K562 (cell line): ENCODE data around the gene ZNF821. TPM values are rescaled to one million over a fixed set of nuclear protein-coding genes. Genes with fewer than 3 reads are reported as not detected.
A peak's percentile ranks its signal among the peaks of the same experiment; 100 is the strongest.

Source experiments
- ETS2 ChIP-seq: IDR thresholded peaks from 2 replicates; pipeline ENCODE4 v1.6.1; 2016; ENCODE audit warnings: borderline replicate concordance, missing genetic modification characterization, mild to moderate bottlenecking, moderate library complexity, missing compliant biosample characterization; ENCODE audit not compliant: poor library complexity, severe bottlenecking
- HMG20A ChIP-seq: fragments of 450-650 bp; formaldehyde crosslinking; conservative IDR thresholded peaks from 2 replicates; pipeline ENCODE4 v1.4.0; 2020; ENCODE audit warnings: mild to moderate bottlenecking, mixed read lengths
- HNRNPL ChIP-seq: fragments of 200-400 bp; formaldehyde crosslinking; IDR thresholded peaks from 2 replicates; pipeline ENCODE4 v1.6.1; 2017; ENCODE audit warnings: low read depth, mild to moderate bottlenecking, low read length
- KAT7 ChIP-seq: sonication (generic); formaldehyde crosslinking; IDR thresholded peaks from 2 replicates; pipeline ENCODE4 v1.8.0; 2022; ENCODE audit warnings: missing genetic modification reagents, mild to moderate bottlenecking, borderline replicate concordance
- KLF1 ChIP-seq: fragments of 450-650 bp; IDR thresholded peaks from 2 replicates; pipeline ENCODE4 v1.6.1; 2016; ENCODE audit warnings: missing genetic modification characterization, missing compliant biosample characterization
- LCOR ChIP-seq: sonication (generic); formaldehyde crosslinking; IDR thresholded peaks from 2 replicates; pipeline ENCODE4 v1.8.0; 2022; ENCODE audit warnings: mild to moderate bottlenecking, missing genetic modification reagents
- MLLT1 ChIP-seq, 2 experiments: fragments of 450-650 bp; IDR thresholded peaks; 2 replicates each; pipeline ENCODE4 v1.6.1; 2016
- NELFE ChIP-seq: IDR thresholded peaks from 2 replicates; pipeline ENCODE4 v1.6.1; 2011; ENCODE audit warnings: mild to moderate bottlenecking; ENCODE audit not compliant: insufficient read depth, insufficient read length
- NFIX ChIP-seq: fragments of 250-450 bp; sonication (Bioruptor Pico); IDR thresholded peaks from 2 replicates; pipeline ENCODE4 v1.4.0; 2020; ENCODE audit warnings: low read depth, mild to moderate bottlenecking, moderate library complexity
- NR1H2 ChIP-seq: sonication (generic); formaldehyde crosslinking; IDR thresholded peaks from 2 replicates; pipeline ENCODE4 v1.4.0; 2020; ENCODE audit warnings: mild to moderate bottlenecking, missing genetic modification reagents
- OTX1 ChIP-seq: fragments of 450-650 bp; formaldehyde crosslinking; IDR thresholded peaks from 2 replicates; pipeline ENCODE4 v1.4.0; 2022; ENCODE audit warnings: mild to moderate bottlenecking
- POLR2G ChIP-seq: fragments of 200-400 bp; formaldehyde crosslinking; IDR thresholded peaks from 2 replicates; pipeline ENCODE4 v1.6.1; 2017; ENCODE audit warnings: low read depth, mild to moderate bottlenecking, antibody characterized with exemption, low read length, moderate library complexity
- PPARD ChIP-seq: fragments of 250-450 bp; sonication (Bioruptor Pico); IDR thresholded peaks from 2 replicates; pipeline ENCODE4 v1.8.0; 2022; ENCODE audit warnings: inconsistent platforms, mild to moderate bottlenecking, moderate library complexity
- PREB ChIP-seq: sonication (generic); formaldehyde crosslinking; IDR thresholded peaks from 2 replicates; pipeline ENCODE4 v1.8.1; 2023; ENCODE audit warnings: mild to moderate bottlenecking, missing genetic modification reagents
- RBM39 ChIP-seq: fragments of 200-400 bp; formaldehyde crosslinking; optimal IDR thresholded peaks from 2 replicates; pipeline ENCODE3; 2018; ENCODE audit warnings: low read depth, low read length
- SIN3B ChIP-seq: fragments of 450-650 bp; IDR thresholded peaks from 2 replicates; pipeline ENCODE4 v1.6.1; 2017; ENCODE audit warnings: low read depth, mild to moderate bottlenecking, moderate library complexity
- THRB ChIP-seq: fragments of 450-650 bp; formaldehyde crosslinking; conservative IDR thresholded peaks from 2 replicates; pipeline ENCODE4 v1.4.0; 2022; ENCODE audit warnings: mild to moderate bottlenecking, missing genetic modification characterization
- UBTF ChIP-seq, 2 experiments: IDR thresholded peaks; 2 replicates each; pipeline ENCODE4 v1.6.1; 2012; ENCODE audit warnings: improper control_type of control experiment in 2 of 2, low read depth in 2 of 2, low read length in 2 of 2, borderline replicate concordance in 1 of 2
- ZKSCAN8 ChIP-seq: fragments of 200-800 bp; sonication (Bioruptor generic); IDR thresholded peaks from 2 replicates; pipeline ENCODE4 v1.6.1; 2016; ENCODE audit warnings: missing genetic modification characterization, missing compliant biosample characterization
- ZNF76 ChIP-seq: fragments of 250-450 bp; sonication (Bioruptor Pico); IDR thresholded peaks from 2 replicates; pipeline ENCODE4 v1.4.0; 2020; ENCODE audit warnings: mild to moderate bottlenecking, moderate library complexity, borderline replicate concordance
- polyA plus RNA-seq, 8 experiments: library from polyadenylated mRNA; depleted of rRNA in 4 of 8; stranded (reverse) in 5 of 8; unstranded in 3 of 8; fragments of >200 nt; fragmentation: Nextera tagmentation in 2 of 8; fragmentation: Illumina TruSeq in 1 of 8; extraction: Ambion mirVana in 2 of 8; extraction: Trizol in 1 of 8; gene quantifications; 2 replicates each; pipeline versions ENCODE4 v1.2.1 to v1.2.3, GENCODE V29; 2011 to 2014; ENCODE audit warnings: inconsistent platforms in 1 of 8, missing spikeins in 1 of 8
- total RNA-seq, 7 experiments: library from RNA; depleted of rRNA in 6 of 7; stranded (reverse); fragments of >200 nt in 6 of 7; fragmentation: Illumina TruSeq in 2 of 7; extraction: Trizol in 2 of 7; gene quantifications; 2 replicates each; pipeline versions ENCODE4 v1.2.1 to v1.2.3, GENCODE V29; 2011 to 2021; ENCODE audit warnings: low replicate concordance in 1 of 7

ZNF821 gene
- total and polyA plus RNA-seq, 9 of the 15 experiments (the other 6 are each of a cell fraction or from before 2014, with no cell fraction given) = 0.38 to 5.6 (median 3.6) TPM

- TF ChIP-seq SIN3B = peak; percentile 63
- TF ChIP-seq HMG20A (CRISPR knock-in tag) = no peak
- TF ChIP-seq RBM39 = no peak
- peak; percentile 43; the same call in 1 of the 2 replicates for TF ChIP-seq ZKSCAN8
- TF ChIP-seq THRB (CRISPR knock-in tag) = 0 out of 2 replicates have a peak, but pooled peaks have one; percentile 51
- TF ChIP-seq OTX1 (CRISPR knock-in tag) = peak; percentile 67; the same call in 1 of the 2 replicates
- no peak for TF ChIP-seq ZNF76 (CRISPR knock-in tag)
- no peak for TF ChIP-seq ETS2 (tag)
- peak in 1 of 2 experiments; percentile 65; a peak in 1 of 4 replicates for TF ChIP-seq UBTF (IDR thresholded peaks at IDR 0.05; ENCODE audit: borderline replicate concordance in 1 of 2, low read depth in 2 of 2, low read length in 2 of 2)
- TF ChIP-seq NFIX (CRISPR knock-in tag) = no peak
- TF ChIP-seq LCOR (CRISPR knock-in tag) = no peak
- peak; percentile 58 for TF ChIP-seq KLF1
- TF ChIP-seq NR1H2 = no peak
- peak; percentile 79 for TF ChIP-seq POLR2G
- TF ChIP-seq PREB (CRISPR knock-in tag) = no peak
- TF ChIP-seq NELFE = no peak
- TF ChIP-seq MLLT1 (IDR thresholded peaks at IDR 0.05) = peak in 1 of 2 experiments; percentile 81; a peak in 2 of 4 replicates
- no peak for TF ChIP-seq PPARD
- no peak for TF ChIP-seq KAT7 (CRISPR knock-in tag)
- no peak for TF ChIP-seq HNRNPL
Measured at GRCh38 chr16:71883849-71884638, at the start of gene ZNF821 (continued).
